CD4-positive, alpha-beta T cell treated with Interleukin-17A for 4 hours (primary cell): ENCODE results near the gene TBC1D2B.

Experiments used
- DNase-seq: peaks from one replicate; pipeline ENCODE4 v3.0.0-alpha.2; 2020; ENCODE audit warnings: mixed read lengths

TBC1D2B gene

DNA sequence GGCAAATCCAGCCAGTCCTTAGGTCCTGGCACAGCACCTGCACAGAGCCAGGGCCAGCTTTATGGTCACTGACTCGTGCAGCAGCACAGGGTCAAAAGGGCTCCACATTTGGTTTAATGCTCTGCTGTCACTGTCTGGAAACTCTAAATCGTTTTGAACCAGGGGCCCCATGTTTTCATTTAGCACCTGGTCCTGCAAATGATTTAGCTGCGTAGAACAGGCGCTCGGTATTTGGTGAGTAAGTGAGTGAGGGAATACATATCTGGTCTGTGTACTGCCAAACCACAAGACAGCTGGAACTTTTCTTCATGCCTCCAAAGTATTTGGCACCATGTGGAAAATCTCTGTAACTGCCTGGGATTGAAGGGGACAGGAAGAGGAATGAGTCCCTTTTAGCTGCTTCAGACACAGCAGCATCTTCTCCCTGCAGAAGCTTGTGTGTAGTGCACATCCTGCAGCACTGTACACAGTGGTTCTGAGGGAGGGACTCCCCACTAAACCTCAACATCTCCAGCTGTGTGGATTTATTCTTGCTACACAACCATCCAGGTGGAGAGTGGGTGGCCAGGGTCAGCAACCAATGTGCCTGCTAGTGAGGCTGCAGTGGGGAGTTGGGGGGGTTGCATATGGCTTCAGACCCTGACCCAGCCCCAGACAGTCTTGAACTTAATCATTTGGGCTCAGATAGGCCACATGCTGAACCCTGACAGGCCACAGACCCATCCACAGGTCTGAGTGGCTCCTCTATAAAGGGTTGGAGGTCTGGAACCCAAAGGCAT is 15.9 kb upstream of the TBC1D2B start:
- DNase-seq, result no peak

DNA sequence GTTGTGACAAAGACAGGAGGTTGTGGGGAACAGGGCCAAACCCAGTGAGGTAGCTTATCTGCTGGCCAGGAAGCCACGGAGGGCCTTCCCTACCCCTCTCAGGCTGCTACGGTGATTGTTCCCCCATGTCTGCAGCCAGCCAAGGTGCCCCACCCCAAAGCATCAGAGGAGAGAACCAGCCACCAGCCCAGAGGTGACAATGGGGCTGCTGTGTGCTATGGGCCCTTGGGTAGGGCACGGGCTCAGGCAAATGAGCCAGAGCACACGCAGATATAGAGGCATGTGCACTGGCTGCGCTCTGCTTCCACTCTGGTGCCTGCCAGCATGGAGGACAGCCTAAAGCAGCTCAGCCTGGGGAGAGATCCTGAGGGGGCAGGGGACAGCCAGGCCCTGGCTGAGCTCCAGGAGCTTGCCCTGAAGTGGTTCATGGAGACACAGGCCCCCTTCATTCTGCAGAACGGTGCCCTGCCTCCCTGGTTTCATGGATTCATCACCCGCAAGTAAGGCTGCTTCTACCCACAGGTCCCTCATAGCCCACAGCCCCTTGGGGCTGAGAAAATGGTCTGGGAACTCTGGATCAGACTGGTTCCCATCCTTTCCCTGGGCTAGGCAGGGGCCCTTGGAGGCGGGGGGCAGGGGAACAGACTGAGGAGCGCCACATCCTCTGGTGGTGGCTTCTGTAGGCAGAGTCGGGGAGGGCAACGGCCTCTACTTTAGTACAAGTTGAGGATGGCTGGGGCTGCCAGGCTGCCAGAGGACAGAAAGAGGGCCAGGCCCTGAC is 14.9 kb upstream of the TBC1D2B start, which contains the start of gene SH2D7:
Gene SH2D7 (plus strand): TSS at position 301 of the 781 bp plus-strand sequence. CDS start 24 bp downstream, at position 325.
- no peak for DNase-seq

DNA sequence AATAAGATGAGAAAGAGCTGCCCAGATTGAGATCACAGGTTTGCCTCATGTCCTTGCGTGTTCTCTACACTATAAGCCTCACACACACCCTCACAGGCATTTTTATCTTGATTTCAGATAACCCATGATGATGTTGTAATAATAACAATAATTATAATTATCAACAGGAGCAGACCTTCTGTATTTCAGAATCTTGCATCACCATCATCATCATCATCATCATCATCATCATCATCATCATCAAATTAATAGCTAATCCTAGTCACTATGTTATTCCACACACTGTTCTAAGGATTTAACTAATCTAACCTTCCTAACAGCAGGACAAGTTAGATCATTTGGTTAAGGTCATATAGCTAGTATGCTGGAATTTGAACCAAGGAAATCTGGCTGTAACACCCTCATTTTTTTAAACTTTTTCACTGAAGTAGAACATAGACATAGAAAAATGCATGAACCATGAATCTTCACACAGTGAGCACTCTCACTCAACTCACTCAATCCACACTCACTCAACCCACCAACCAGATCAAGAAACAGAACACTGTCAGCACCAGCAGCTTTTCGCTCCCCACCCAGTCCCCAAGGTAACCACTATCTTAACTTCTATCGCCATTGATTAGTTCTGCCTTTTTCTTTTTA is 13.0 kb upstream of the TBC1D2B start:
- DNase-seq, result no peak

- DNase-seq, result no peak
These were observed 11.2 kb upstream of the TBC1D2B start for GRCh38 chr15:78088773-78089080.

DNA sequence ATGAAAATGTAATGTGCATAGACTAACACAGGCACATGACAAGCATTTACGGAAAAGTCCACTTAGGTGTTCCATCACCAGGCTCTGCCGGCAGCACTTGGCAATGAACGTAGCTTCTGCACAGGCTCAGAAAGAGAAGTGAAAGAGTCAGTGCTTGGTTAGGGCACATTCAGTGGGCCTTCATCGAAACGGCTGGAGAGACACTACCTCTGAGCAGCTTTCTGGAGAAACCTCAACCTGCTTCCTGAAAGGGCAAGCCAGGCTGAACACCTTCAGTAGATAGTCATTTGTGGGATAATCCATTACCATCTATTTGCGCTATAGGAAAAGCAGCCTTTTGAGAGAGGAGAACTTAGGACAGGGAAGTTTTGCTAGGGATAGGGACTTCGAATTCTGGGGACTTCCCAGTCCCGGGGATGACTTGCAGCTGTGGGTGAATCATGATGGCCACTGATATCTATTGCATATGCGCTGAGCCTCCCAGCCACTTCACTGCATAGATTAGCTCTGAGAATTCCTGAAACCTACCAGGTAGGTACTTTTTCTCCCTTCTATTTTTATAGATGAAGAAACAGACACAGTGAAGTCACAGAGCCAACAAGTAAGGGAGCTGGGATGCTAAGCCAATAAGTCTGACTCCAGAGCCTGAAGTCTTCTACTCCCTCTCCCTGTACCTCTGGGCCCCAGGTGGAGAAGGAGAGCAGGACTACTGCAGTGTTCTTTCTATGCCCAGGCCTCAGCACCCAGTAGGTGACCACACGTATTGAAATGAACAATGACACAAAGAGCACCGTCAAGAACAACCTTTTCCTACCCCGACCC is 10.7 kb upstream of the TBC1D2B start:
- DNase-seq, result no peak

GRCh38 chr15:78085928-78086327 is 8.4 kb upstream of the TBC1D2B start:
- DNase-seq, result no peak

GRCh38 chr15:78084449-78084750 is 6.9 kb upstream of the TBC1D2B start:
- DNase-seq, result no peak

DNA sequence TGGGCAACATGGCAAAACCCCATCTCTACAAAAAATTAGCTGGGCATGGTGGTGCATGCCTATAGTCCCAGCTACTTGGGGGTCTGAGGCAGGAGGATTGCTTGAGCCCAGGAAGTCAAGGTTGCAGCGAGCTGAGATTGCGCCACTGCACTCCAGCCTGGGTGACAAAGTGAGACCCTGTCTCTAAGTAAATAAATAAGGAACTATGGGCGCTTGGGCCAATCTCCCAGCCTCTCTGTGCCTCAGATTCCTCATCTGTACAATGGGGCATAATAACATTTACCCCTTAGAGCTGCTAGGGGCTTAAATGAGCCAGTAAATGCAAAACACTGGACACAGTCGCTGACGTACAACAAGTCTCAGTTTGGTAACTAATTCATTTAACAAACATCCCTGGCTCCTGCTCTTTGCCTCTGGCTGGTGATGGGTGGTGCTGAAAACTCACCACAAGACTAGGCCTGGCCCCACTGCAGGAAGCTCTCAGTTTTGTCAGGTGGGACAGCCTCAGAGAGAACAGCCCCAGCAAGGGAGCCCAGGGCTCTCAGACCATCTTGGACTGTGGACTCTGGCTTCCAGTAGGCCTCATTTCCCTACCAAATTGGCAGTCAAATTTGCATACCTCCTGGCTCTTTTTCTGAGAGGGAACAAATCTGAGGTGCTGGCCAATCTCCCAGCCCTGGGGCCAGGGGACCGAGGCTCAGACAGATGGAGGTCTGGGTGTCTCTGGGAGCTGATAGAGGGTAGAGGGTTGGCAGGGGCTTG is 6.4 kb upstream of the TBC1D2B start:
- no peak for DNase-seq

- no peak for DNase-seq
These were observed 5.7 kb upstream of the TBC1D2B start for GRCh38 chr15:78083186-78083585.

DNA sequence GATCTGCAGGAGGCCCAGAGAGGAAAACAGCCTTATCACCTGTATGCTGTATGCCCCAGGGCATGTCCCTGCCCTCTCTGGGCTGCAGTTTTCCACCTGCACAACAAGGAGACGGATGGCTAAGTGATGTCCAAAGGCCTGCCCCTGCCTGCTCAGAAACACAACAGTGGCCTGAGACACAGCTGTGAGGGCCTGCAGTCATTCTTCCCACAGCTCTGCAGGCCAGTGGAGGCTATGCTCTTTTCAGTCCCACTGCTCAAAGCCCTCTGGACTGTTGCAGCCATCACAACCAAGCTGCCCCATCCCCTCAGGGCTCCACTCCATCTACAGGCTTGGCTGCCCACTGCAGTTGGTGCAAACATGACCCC is 5.2 kb upstream of the TBC1D2B start:
- DNase-seq, result no peak

- no peak for DNase-seq
These were observed 4.7 kb upstream of the TBC1D2B start for GRCh38 chr15:78082106-78082742.

- no peak for DNase-seq
These were observed 2.6 kb upstream of the TBC1D2B start for GRCh38 chr15:78080088-78080460.

GRCh38 chr15:78079298-78080087 is 2.0 kb upstream of the TBC1D2B start:
- DNase-seq, result no peak

DNA sequence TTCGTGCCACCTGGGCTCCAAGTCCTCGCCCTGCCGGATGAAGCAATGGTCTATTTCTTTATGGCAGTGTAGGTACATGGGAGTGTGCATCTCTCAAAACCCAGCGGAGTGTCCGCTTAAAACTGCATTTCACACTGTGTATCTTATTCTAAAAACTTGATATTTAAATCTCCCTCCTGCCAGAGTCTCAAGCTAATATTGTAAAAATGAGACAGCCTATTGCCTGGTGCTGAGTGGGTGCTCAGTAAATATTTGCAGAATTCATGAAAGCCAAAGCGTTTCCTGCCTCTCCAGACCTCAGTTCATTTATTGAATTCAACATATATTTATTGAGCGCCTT is 330 bp upstream of the TBC1D2B start:
- no peak for DNase-seq

GRCh38 chr15:78076231-78077052 is 1.1 kb downstream of the TBC1D2B start:
- peak; percentile 31 for DNase-seq

- DNase-seq, result no peak
These were observed 1.9 kb downstream of the TBC1D2B start for GRCh38 chr15:78075490-78076230.

- DNase-seq, result no peak
These were observed 4.3 kb downstream of the TBC1D2B start for GRCh38 chr15:78073046-78073787.

- peak; percentile 30 for DNase-seq
These were observed 5.2 kb downstream of the TBC1D2B start for GRCh38 chr15:78072080-78072892.
